AG09319 (cell line): ENCODE results near the gene ONECUT3.
"Not testable (repeated sequence)": the region's sequence is repeated elsewhere in the genome, so short reads cannot be mapped to it uniquely, and the experiment has no call there.

Source experiments
- DNase-seq: peaks from one replicate; pipeline ENCODE4 v3.0.0-alpha.2; 2010; ENCODE audit warnings: low read depth; ENCODE audit errors: extremely low read depth
- TF ChIP-seq, protein P1 (sequence below): IDR thresholded peaks from 2 replicates; pipeline ENCODE4 v1.5.1; 2011; ENCODE audit warnings: low read depth, mild to moderate bottlenecking, inconsistent platforms, low read length, moderate library complexity

Gene ONECUT3

GRCh38 chr19:1752757-1753728 lies at the start of gene ONECUT3:
Gene ONECUT3, plus strand, starts transcription at chr19:1753506. Its CDS starts 157 bp downstream, at chr19:1753663.
- DNase-seq, result no peak
- TF ChIP-seq, protein P1, sequence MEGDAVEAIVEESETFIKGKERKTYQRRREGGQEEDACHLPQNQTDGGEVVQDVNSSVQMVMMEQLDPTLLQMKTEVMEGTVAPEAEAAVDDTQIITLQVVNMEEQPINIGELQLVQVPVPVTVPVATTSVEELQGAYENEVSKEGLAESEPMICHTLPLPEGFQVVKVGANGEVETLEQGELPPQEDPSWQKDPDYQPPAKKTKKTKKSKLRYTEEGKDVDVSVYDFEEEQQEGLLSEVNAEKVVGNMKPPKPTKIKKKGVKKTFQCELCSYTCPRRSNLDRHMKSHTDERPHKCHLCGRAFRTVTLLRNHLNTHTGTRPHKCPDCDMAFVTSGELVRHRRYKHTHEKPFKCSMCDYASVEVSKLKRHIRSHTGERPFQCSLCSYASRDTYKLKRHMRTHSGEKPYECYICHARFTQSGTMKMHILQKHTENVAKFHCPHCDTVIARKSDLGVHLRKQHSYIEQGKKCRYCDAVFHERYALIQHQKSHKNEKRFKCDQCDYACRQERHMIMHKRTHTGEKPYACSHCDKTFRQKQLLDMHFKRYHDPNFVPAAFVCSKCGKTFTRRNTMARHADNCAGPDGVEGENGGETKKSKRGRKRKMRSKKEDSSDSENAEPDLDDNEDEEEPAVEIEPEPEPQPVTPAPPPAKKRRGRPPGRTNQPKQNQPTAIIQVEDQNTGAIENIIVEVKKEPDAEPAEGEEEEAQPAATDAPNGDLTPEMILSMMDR, result no peak

DNA sequence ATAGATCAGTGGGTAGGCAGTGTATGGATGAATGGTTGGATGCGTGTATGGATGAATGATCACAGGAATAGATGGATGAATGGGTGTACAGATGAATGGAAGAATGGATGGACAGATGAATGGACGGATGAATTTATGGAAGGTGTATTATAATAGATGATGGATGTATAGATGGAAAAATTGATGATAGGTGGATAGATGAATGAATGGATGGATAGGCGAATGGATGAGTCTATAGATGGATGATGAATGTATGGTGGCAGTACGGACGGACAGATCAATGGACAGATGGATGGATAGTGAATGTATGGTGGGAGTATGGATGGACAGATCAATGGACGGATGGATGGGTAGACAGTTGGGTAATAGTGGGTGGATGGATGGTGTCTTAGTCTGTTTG lies 49.0 kb upstream of the ONECUT3 start:
- no peak for DNase-seq
- TF ChIP-seq, protein P1, result no peak

DNA sequence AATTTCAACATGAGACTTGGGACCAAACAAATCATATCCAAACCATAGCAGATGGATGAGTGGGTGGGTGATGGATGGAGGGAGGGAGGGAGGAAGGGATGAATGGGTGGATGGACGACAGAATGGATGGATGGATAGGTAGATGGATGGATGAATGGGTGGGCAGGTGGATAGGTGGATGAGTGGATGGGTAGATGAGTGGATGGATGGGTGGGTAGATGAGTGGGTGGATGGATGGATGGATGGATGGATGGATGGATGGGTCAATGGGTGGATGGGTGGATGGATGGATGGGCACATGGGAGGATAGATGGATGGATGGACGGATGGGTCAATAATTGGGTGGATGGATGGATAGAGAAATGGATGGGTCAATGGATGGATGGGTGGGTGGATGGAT lies 47.9 kb upstream of the ONECUT3 start:
- TF ChIP-seq, protein P1, result no peak
- no peak for DNase-seq

- not testable (repeated sequence) for DNase-seq
Observed at GRCh38 chr19:1706646-1707045, 46.7 kb upstream of the ONECUT3 start.

- TF ChIP-seq, protein P1, result no peak
- DNase-seq, result no peak
Observed at GRCh38 chr19:1707240-1707639, 46.1 kb upstream of the ONECUT3 start.

DNA sequence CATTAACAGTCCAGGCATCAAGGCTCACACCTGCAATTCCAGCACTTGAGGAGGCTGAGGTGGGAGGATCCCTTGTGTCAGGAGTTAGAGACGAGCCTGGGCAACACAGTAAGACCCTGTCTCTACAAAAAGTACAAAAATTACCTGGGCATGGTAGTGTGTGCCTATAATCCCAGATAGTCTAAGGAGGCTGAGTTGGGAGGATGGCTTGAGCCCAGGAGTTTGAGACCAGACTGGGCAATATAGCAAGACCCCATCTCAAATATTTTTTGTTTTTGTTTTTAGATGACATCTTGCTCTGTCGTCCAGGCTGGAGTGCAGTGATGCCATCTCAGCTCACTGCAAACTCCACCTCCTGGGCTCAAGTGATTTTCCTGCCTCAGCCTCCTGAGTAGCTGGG lies 40.1 kb upstream of the ONECUT3 start:
- no peak for DNase-seq
- TF ChIP-seq, protein P1, result no peak

GRCh38 chr19:1715540-1715939 lies 37.8 kb upstream of the ONECUT3 start:
- TF ChIP-seq, protein P1, result no peak
- DNase-seq, result no peak
